Measurements from ENCODE around the gene VN1R2.

DNA sequence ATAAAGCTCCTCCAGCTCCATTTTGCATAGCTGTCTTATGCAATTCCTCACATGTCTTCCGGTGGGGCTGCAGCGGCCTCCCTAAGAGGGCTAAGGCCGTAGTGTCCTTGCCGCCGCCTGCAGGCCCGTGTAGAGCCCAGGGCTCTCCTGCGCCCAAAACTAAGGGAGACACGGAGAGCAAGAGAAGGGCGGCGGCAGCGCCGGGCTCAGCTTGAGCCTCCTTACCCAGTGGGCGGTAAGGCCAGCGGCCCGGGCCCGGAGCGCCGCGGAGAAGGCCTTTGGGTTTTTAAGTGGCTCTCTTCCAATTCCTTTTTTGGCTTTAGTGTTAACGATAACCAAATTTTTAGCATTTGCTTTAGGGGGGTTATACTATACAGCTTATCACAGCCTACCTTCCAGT, 33.5 kb upstream of the VN1R2 start:
- TF ChIP-seq, protein P1, sequence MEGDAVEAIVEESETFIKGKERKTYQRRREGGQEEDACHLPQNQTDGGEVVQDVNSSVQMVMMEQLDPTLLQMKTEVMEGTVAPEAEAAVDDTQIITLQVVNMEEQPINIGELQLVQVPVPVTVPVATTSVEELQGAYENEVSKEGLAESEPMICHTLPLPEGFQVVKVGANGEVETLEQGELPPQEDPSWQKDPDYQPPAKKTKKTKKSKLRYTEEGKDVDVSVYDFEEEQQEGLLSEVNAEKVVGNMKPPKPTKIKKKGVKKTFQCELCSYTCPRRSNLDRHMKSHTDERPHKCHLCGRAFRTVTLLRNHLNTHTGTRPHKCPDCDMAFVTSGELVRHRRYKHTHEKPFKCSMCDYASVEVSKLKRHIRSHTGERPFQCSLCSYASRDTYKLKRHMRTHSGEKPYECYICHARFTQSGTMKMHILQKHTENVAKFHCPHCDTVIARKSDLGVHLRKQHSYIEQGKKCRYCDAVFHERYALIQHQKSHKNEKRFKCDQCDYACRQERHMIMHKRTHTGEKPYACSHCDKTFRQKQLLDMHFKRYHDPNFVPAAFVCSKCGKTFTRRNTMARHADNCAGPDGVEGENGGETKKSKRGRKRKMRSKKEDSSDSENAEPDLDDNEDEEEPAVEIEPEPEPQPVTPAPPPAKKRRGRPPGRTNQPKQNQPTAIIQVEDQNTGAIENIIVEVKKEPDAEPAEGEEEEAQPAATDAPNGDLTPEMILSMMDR (IDR thresholded peaks at IDR 0.05) = no peak
- TF ChIP-seq EZH2 (IDR thresholded peaks at IDR 0.05) (no peak), EZH2phosphoT487 (IDR thresholded peaks at IDR 0.05) (no peak)
